ENCODE data around the gene GTF2IRD1.
"Not testable (repeated sequence)": the region's sequence is repeated elsewhere in the genome, so short reads cannot be mapped to it uniquely, and the experiment has no call there.

Gene GTF2IRD1, protein sequence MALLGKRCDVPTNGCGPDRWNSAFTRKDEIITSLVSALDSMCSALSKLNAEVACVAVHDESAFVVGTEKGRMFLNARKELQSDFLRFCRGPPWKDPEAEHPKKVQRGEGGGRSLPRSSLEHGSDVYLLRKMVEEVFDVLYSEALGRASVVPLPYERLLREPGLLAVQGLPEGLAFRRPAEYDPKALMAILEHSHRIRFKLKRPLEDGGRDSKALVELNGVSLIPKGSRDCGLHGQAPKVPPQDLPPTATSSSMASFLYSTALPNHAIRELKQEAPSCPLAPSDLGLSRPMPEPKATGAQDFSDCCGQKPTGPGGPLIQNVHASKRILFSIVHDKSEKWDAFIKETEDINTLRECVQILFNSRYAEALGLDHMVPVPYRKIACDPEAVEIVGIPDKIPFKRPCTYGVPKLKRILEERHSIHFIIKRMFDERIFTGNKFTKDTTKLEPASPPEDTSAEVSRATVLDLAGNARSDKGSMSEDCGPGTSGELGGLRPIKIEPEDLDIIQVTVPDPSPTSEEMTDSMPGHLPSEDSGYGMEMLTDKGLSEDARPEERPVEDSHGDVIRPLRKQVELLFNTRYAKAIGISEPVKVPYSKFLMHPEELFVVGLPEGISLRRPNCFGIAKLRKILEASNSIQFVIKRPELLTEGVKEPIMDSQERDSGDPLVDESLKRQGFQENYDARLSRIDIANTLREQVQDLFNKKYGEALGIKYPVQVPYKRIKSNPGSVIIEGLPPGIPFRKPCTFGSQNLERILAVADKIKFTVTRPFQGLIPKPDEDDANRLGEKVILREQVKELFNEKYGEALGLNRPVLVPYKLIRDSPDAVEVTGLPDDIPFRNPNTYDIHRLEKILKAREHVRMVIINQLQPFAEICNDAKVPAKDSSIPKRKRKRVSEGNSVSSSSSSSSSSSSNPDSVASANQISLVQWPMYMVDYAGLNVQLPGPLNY

GRCh38 chr7:74453322-74454011, at the start of gene GTF2IRD1:
Gene GTF2IRD1 (plus strand): TSS chr7:74453906. CDS start chr7:74508081, 54,175 bp downstream.
- DNase-seq (ENCODE audit: low read depth in 2 of 2) = no peak

GRCh38 chr7:74404388-74404700, 49.4 kb upstream of the GTF2IRD1 start:
- no peak for DNase-seq (ENCODE audit: low read depth in 2 of 2)

DNA sequence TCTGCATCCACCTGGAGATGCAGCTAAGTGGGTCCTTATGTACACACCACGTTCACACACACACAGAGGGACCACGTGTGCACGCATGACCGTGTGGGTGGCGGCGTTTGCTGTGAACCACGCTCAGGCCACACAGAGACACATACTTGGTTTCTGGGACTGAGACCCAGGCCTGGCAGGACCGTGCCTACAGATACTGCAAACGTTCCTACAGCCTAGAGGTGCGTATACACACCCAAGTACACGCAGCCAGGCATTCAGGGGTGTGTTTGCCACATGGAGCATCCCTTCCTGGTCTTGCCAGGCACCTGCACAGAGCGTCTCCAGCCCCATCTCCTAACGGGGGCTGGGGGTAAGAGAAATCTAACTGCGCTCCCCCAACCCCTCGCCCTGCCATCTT, 49.0 kb upstream of the GTF2IRD1 start:
- no peak for DNase-seq (ENCODE audit: low read depth in 2 of 2)

DNA sequence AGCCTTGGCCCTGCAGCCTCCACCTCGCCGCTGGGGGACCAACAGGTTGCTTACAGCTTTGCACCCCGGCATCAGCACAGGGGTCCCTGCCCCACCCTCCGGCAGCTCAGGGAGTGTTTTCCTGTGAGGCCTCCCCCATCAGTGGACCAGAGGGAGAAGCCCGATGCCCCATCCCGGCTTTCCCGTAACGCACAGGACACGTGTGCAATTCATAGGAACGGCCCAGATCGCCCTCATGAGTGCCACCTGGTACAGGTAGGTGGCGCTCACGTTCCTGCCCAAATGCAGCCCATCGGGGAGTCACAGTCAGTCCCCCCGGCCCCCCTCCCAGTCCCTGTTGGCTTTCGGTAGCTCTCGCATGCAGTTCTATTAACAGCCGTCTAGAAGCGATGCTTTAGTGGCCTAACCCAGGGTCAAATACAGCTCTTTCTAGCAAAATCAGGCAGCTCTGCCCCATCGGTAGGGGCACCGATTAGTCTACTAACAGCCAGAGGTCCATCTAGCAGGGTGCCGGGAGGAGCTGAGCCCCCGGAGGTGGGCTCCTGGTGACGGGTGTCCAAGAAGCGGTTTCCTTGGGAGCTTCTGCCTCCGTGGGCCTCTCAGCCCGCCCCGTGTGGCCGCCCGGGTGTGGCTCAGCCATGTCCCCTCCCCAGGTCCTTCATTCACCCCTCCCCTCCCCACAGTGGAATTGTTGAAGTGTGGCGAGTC, 48.4 kb upstream of the GTF2IRD1 start:
- DNase-seq (ENCODE audit: low read depth in 2 of 2) = no peak

DNA sequence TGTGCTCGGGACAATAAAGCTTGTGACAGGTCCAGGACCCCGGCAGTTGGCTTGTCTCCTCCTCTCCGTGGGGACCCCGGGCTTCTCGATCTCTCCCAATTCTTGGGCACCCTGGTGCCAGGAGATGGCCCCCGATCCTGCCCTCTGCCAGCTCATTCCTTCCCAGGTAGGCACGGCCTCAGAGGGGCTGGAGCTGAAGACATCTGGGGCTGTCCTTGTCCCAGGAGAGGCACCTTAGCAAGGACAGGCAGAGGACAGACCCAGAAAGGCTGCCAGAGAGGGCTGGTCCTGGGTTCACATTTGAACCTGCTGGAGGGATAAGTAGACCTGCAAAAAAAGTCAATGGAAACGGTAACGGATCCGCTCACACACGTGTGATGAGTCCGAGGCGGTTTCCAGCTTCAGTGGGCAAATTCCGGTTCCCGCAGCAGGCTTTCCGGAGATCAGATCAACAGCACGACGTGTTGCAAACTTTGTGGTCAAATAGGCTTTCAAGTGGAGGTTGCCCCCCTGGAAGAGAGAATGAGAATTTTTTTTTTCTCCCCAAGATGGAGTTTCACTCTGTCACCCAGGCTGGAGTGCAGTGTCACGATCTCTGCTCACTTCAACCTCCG, 47.7 kb upstream of the GTF2IRD1 start:
- DNase-seq (ENCODE audit: low read depth in 2 of 2) = no peak

DNA sequence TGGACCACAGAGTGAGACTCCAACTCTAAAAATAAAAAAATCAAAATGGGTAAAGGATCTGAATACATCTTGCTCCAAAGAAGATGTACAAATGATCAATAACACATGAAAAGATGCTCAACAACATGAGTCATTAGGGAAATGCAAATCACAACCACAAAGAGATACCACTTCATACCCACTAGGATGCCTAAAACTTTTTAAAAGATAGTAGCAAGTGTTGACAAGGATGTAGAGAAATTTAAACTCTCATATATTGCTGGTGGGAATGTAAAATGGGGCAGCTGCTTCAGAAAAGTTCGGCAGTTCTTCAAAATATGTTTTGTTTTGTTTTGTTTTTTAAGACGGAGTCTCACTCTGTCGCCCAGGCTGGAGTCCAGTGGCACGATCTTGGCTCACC, 45.7 kb upstream of the GTF2IRD1 start:
- no peak for DNase-seq (ENCODE audit: low read depth in 2 of 2)

DNA sequence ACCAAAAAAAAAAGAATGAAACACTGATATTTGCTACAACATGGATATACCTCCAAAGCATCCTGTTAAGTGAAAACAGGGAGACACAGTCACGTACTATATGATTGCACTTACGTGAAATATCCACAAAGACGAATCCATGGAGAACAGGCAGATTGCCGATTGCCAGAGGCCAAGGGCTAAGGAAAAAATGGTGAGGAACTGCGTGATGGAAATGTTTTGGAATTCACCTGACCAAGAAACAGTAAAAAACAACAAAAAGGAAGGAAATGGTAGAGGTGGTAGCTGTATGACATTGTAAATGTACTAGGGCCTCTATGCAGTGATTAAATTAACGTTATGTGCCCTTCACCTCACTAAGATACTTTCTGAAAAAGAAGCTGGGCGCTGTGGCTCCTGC, 44.1 kb upstream of the GTF2IRD1 start:
- DNase-seq (ENCODE audit: low read depth in 2 of 2) = no peak

DNA sequence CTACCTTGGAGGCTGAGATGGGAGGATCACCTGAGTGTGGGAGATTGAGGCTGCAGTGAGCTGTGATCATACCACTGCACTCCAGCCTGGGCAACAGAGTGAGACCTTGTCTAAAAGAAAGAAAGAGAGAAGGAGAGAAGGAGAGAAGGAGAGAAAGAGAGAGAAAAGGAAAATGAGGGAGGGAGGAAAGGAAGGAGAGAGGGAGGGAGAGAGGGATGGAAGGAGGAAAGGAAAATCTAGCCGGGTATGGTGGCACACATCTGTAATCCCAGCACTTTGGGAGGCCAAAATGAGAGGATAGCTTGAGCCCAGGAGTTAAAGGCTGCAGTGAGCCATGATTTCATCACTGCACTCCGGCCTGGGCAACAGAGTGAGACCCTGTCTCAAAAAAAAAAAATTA, 42.9 kb upstream of the GTF2IRD1 start:
- DNase-seq (ENCODE audit: low read depth in 2 of 2) = no peak

DNA sequence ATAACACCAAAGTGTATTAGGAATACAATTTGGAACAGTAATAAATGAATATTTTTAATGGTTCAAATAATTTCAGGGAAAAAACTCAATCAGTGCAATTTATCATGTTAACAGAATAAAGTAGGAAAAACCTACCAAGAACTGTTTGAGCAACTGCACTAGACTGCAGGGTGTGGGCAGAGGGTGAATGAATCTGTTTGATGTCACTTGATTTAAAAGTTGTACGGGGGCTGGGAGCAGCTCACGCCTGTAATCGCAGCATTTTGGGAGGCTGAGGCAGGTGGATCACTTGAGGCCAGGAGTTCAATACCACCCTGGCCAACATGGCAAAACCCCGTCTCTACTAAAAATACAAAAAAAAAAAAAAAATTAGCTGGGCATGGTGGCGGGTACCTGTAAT, 42.1 kb upstream of the GTF2IRD1 start:
- not testable (repeated sequence) for DNase-seq (ENCODE audit: low read depth in 2 of 2)

GRCh38 chr7:74412056-74412455, 41.6 kb upstream of the GTF2IRD1 start:
- DNase-seq (ENCODE audit: low read depth in 2 of 2) = no peak

DNA sequence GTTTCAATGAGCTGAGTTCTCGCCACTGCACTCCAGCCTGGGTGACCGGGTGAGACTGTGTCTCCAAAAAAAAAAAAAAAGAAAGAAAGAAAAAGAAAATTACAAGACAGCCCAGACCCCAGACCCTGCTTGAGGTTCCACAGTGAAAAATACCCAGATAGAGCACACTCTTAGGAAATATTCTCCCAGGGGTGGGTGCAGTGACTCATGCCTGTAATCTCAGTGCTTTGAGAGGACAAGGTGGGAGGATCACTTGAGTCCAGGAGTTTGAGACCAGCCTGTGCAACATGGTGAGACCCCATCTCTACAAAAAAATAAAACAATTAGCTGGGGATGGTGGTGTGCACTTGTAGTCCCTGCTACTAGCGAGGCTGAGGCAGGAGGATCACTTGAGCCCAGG, 41.1 kb upstream of the GTF2IRD1 start:
- DNase-seq (ENCODE audit: low read depth in 2 of 2) = no peak

DNA sequence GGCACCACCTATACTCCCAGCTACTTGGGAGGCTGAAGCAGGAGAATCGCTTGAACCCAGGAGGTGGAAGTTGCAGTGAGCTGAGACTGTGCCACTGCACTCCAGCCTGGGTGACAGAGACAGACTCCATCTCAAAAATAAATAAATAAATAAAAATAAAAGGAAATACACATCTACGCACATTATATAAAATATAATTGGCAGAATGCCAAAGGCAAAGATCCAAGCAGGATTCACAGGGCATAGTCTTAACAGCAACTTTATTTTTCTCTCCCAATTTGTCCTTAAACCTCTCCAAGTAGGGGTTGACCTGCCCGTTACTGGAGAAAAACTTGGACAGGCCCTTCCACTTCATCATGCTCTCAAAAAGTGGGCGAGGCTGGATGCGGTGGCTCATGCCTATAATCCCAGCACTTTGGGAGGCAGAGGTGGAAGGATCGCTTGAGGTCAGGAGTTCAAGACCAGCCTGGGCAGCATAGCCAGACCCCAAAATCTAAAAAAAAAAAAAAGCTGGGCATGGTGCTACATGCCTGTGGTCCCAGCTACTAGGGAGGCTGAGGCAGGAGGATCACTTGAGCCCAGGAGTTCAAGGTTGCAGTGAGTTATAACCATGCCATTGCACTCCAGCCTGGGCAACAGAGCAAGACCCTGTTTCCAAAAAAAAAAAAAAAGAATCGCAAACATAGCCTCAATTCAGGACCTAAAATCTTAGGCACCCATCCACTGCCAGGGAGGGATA, 38.9 kb upstream of the GTF2IRD1 start:
- not testable (repeated sequence) for DNase-seq (ENCODE audit: low read depth in 2 of 2)

- DNase-seq (ENCODE audit: low read depth in 2 of 2) = peak; percentile 20 to 23
Observed at GRCh38 chr7:74417419-74417971, 36.2 kb upstream of the GTF2IRD1 start.

DNA sequence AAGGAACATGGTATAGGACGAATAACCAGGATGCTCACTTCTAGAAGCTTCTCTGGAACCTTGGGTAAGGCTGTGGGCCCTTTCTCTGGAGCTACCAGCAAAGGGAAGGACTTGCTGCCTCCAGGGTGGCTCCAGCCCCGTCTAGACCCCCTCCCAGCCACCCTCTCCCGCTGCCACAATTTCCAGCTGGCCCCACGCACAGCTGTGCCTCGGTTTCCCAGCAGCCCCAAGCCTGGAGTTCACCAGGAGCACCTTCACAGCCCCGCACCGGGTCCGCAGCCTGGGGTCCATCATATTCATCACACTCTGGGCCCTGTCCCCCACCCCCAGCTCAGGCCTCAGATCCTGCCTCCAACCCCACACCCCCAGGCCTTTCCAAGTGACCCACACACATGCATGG, 35.6 kb upstream of the GTF2IRD1 start:
- no peak for DNase-seq (ENCODE audit: low read depth in 2 of 2)

DNA sequence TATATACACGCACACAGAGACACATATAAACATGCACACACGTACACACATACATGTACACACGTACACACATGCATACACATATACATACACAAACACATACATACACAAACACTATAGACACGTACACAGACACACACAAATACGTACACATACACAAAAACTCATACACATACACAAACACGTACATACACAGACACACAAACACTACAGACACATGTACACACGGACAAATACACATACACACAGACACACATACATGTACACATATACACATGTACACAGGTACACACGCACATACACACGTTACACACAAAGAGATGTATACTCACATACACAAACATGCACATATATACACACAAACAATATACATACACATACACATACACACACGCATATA, 35.2 kb upstream of the GTF2IRD1 start:
- no peak for DNase-seq (ENCODE audit: low read depth in 2 of 2)

- not testable (repeated sequence) for DNase-seq (ENCODE audit: low read depth in 2 of 2)
Observed at GRCh38 chr7:74419232-74419631, 34.5 kb upstream of the GTF2IRD1 start.

DNA sequence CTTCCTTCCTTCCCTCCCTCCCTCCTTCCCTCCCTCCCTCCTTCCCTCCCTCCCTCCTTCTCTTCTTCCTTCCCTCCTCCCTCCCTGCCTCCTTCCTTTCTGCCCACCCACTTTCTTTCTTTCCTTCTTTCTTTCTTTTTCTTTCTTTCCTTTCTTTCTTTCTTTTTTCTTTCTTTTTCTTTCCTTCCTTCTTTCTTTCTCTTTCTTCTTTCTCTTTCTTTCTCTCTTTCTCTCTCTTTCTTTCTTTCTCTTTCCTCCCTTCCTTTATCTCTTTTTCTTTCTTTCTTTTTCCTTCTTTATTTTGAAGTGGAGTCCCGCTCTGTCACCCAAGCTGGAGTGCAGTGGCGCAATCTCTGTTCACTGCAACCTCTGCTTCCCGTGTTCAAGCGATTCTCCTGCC, 33.7 kb upstream of the GTF2IRD1 start:
- DNase-seq (ENCODE audit: low read depth in 2 of 2) = no peak

DNA sequence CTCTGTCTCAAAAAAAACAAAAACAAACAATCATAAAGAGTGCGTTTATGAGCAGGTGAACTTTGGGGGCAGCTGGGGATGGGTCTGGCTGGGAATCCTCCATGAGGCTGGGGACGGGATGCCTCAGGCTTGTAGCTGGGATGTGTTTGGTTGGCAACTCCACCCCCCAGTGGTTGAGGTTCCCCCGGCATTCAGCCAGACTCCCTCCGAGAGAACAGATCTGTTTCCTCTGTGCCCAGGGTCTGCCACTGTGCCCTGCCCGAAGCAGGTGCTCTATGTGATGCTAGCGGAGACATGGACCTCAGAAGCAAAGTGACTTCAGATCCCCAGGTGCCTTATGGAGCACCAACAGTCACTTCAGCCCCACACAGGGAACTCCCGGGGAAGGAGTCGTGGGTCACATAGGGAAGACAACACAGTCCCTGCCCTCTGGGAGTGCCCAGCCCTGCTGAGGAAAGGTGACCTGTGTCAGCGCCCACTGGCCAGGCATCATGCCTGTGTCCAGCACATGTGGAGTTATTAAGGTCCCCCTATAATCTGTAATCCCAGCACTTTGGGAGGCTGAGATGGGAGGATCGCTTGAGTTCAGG, 29.3 kb upstream of the GTF2IRD1 start:
- DNase-seq (ENCODE audit: low read depth in 2 of 2) = no peak

DNA sequence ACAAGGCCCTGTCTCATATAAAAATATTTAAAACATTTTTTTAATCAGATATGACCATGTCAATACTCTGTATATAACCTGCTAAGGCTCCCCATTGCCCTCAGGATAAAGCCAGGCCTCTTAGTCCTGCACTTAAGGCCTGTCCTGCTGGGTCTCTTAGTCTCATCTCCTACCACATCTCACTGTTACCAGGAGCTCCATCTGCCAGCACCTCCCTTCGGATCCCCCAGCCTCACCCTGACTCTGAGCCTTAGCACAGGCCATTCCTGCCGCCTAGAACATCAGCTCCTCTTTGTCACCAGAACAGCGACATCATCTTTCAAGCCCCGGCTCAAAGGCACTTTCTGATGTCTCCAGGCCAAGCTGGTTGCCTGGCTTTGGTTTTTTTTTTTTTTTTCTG, 25.7 kb upstream of the GTF2IRD1 start:
- DNase-seq (ENCODE audit: low read depth in 2 of 2) = no peak

Measured in stimulated activated CD8-positive, alpha-beta memory T cell treated with anti-CD3 and anti-CD28 coated beads, Interleukin-7, amount 100 ng/mL, for 1 hour (primary cell).